ENCODE results near the gene PPA2. TPM values are rescaled to one million over a fixed set of nuclear protein-coding genes. Genes with fewer than 3 reads are reported as not detected.
A peak's percentile ranks its signal among the peaks of the same experiment; 100 is the strongest.

PPA2 gene
- total and polyA plus RNA-seq, 10 of the 15 experiments (the other 5 are each of a cell fraction or from before 2014, with no cell fraction given): 93.8 to 293 (median 146) TPM

- TF ChIP-seq E2F4 (IDR thresholded peaks at IDR 0.05; ENCODE audit: low read depth, low read length): no peak
- no peak for TF ChIP-seq POLR2AphosphoS5 (IDR thresholded peaks at IDR 0.05; ENCODE audit: low read length)
- no peak for TF ChIP-seq FOS (IDR thresholded peaks at IDR 0.05; ENCODE audit: borderline replicate concordance, extremely low read depth, insufficient read length)
- 0 out of 2 replicates have a peak, but pooled peaks have one; percentile 28 for TF ChIP-seq ZNF592 (IDR thresholded peaks at IDR 0.05)
- TF ChIP-seq PRDM15 (CRISPR knock-in tag; IDR thresholded peaks at IDR 0.05): no peak
- TF ChIP-seq ZNF207 (IDR thresholded peaks at IDR 0.05; ENCODE audit: borderline replicate concordance): no peak
- no peak for TF ChIP-seq CEBPZ (IDR thresholded peaks at IDR 0.05; ENCODE audit: low read depth, low read length)
- TF ChIP-seq YY1 (IDR thresholded peaks at IDR 0.05; ENCODE audit: low read depth, low read length): peak; percentile 20; the same call in 1 of the 2 replicates
- TF ChIP-seq BRCA1 (IDR thresholded peaks at IDR 0.05; ENCODE audit: low read depth, low read length): no peak
- no peak for TF ChIP-seq BCL11A (IDR thresholded peaks at IDR 0.05; ENCODE audit: low read depth, low read length)
- TF ChIP-seq STAT1 (conservative IDR thresholded peaks at IDR 0.05): no peak
- TF ChIP-seq RAD21 (IDR thresholded peaks at IDR 0.05; ENCODE audit: insufficient read depth, low read depth, low read length): peak; percentile 96
- no peak for TF ChIP-seq NR2F1 (conservative IDR thresholded peaks at IDR 0.05)
- TF ChIP-seq CBFB (IDR thresholded peaks at IDR 0.05; ENCODE audit: low read depth): no peak
- TF ChIP-seq CREB1 (IDR thresholded peaks at IDR 0.05; ENCODE audit: low read depth): no peak
Measured at GRCh38 chr4:105520819-105521790, 47.2 kb upstream of the PPA2 start (continued).

Measured in GM12878 (cell line).